NK-92 (cell line): ENCODE results near the gene EIF2S3.
"Not testable (repeated sequence)": the region's sequence is repeated elsewhere in the genome, so short reads cannot be mapped to it uniquely, and the experiment has no call there.

ENCODE experiments used
- DNase-seq: peaks from one replicate; lab custom pipeline; 2025; ENCODE audit not compliant: unreplicated experiment; lab: John Stamatoyannopoulos, UW

EIF2S3 gene

DNA sequence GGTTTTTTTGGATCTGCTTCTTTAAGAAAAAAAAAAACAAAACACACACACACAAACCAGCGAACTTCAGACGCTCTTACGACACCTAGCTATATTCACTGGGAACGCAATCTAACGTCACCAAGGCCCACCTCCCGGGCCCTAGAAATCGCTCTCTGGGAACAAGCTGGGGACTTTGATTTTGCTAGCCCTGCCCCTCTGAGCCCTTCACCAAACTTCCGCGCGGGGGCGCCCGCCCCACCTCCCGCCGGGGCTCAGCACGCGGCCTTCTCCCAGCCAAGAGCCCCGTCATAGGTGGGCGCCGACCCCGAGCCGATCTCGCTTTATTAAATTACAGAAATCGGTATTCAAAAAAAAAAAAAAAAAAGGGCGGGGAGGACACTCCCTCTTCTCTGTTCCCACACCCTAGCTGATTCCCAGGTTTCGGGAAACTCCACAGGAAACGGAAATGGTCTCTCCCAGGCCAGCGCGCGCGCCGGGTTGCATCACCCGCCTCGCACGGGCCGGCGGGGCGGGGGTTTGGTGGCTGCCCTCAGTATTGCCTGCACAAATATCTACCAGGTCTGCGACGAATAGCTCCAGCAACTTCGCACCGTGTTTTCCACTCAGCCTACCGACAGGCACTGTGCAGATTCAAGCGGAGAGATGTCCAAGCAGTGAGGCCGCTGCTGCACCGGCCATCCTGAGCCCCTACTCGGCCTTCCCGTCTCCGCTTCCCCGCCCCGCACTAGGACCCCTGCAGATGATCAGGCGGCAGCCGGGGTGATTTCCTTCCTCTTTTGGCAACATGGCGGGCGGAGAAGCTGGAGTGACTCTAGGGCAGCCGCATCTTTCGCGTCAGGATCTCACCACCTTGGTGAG lies at the start of gene EIF2S3:
Gene EIF2S3 (plus strand): TSS at position 775 of the 861 bp plus-strand sequence. CDS start 13 bp downstream, at position 788.
- peak; percentile 9 for DNase-seq

DNA sequence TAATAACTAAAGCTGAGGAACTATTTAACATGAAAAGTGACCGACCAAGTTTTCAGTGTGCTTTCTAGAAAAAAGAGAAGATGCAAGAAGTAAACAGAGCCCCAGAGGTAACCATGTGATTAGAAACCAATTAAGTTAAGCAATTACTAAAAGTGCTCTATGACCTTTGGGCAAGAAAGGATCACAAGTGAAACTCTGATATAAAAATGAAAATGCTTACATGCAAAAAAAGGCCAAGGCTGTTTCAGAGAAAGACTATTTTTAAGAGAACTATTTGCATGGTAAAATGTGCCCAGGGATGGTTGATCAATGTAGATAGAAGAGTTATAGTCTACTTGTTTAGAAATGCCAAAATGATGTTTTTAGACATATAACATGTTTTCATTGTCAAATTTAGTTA lies 49.7 kb upstream of the EIF2S3 start:
- no peak for DNase-seq

DNA sequence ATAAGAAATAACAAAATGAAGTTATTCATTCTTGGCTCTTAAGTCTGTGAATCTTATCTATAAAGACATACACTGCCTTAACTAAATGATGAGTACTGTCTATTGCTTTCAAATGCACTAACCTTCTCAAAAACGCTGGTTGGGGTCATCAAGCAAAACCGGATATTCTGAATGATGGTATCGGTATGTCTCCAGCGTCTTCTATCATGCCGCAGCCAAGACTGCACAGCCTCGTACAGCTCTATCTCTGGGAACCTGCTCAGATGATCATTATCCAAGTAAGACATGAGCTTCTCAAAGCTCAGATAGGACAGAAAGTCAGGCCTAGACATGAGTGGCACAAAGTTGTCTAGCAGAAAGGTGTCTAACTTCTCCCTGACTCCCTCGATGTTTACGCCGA lies 48.9 kb upstream of the EIF2S3 start:
- DNase-seq, result no peak

DNA sequence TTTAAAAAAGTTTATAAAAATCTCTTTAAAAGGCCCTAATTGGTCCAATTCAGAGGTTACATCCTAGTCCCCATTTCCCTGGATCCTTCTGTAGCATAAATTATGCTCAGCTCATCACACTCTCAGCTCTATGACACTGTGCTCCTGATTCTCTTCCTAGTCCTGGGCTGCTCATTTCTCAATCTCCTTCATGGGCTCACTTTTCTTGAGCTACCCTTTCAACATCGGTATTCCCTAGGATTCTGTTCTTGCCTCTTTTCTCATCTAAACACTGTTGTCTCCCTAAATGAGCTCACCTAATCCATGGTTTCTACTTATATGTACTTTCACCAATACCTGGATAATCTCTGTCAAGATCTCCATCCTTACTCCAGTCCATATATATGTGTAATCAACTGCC lies 42.5 kb upstream of the EIF2S3 start:
- no peak for DNase-seq

DNA sequence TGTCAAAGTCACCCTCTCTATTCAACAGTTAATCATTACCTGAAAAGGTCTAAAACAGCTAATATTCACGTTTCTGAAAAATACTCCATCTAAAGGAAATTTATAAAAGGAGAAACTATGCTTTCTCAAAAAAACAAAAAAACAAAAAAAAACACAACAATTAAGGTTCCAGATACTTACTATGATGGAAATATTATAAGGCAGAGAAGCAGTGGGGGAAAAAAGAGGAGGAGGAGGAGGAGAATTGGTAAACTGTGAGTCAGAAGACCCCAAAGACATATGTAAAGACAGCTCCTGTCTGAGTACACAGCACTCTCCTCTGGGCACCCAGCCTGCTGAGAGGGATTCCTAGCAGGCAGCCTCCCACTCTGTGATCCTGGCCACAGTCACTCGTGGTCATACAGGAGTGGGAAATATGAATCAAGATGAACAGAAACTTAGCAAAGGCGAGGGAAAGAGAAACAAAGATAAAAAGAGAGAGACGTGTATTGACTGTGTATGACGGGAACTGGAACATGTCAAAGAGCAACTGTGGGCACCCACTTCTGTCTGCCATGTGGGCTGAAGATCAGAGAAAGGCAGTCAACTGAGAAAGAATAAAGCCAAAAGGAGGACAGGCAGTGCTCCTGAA lies 40.3 kb upstream of the EIF2S3 start:
- DNase-seq, result no peak

DNA sequence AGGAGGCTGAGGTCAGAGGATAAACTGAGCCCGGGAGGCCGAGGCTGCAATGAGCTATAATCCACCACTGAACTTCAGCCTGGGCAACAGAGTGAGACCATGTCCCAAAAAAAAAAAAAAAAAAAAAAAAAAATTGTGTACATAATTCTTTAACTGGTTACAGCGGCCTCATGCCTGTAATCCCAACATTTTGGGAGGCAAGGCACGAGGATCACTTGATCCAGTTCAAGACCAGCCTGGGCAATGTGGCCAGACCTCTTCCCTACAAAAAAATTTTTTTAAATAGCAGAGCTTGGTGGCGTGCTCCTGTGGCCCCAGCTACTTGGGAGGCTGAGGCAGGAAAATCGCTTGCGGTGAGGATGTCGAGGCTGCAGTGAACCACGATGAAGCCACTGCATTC lies 37.1 kb upstream of the EIF2S3 start:
- DNase-seq, result no peak

DNA sequence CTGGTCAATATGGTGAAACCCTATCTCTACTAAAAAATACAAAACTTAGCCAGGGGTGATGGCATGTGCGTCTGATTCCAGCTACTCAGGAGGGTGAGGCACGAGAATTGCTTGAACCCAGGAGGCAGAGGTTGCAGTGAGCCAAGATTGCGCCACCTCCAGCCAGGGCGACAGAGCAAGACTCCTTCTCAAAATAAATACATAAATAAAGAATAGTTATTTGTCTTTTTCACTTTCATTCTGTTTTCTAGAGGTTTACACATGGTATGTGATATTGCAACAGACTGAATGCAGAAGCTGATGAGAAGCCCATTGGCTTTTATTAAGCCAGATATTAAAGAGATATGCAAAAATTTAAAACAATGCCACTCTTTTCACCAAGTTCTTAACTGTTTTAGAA lies 35.9 kb upstream of the EIF2S3 start:
- no peak for DNase-seq

DNA sequence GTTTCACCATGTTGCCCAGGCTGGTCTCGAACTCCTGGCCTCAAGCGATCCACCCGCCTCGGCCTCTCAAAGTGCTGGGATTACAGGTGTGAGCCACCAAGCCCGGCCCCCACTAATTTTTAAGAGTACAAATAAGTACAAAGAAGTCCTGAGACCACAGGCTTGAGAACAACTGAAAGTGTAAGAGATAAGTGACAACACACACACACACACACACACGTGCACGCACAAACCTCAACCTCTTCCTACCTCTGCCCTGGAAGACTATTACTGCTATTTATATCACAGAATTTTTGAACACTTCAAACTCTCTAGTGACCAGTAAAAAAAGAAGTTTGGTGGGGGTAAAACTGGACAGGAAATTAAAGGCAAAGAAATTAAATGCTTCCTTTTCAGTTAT lies 35.3 kb upstream of the EIF2S3 start:
- no peak for DNase-seq

DNA sequence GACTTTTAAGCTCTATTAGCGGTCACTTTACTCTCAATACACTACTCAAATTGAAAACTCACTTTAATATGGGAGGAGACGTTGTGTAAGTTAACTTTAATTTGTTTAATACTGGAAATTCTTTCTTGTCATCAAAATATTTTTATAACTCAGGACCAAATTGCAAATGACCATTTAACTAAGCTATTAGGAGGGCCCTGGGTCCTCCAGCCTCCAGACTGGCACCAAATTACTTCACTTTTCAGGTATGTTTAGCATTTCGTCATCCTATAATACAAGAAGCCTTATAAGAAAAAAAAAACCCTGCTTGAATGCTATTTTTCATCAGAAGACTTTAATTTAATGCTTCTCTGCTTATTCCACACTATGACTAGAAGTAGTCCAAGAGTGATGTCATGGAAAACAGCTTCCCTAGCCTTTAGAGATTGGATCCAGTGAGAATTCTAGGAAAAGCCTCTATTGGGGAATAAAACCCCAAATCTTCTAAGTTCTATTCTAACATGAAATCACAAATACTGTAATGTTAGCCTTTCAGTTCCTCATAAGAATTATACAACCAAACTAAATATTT lies 34.4 kb upstream of the EIF2S3 start:
- no peak for DNase-seq

DNA sequence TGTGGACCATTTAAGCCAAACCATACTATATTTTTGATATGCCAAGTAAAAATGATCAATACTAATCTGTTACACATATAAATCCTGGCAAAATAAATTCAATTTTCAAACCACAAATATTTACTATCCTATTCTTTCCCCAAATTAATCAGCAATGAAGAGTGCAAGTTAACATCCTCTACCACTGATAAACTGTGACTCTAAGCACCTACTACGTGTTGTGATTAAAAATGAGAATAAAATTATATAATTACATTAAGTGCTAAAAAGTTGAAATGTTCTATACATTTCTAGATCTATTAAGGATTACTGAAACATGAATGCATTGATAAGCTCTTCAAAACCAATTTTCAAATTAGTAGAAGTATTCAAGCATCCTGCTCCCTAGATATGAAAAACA lies 31.2 kb upstream of the EIF2S3 start:
- no peak for DNase-seq

DNA sequence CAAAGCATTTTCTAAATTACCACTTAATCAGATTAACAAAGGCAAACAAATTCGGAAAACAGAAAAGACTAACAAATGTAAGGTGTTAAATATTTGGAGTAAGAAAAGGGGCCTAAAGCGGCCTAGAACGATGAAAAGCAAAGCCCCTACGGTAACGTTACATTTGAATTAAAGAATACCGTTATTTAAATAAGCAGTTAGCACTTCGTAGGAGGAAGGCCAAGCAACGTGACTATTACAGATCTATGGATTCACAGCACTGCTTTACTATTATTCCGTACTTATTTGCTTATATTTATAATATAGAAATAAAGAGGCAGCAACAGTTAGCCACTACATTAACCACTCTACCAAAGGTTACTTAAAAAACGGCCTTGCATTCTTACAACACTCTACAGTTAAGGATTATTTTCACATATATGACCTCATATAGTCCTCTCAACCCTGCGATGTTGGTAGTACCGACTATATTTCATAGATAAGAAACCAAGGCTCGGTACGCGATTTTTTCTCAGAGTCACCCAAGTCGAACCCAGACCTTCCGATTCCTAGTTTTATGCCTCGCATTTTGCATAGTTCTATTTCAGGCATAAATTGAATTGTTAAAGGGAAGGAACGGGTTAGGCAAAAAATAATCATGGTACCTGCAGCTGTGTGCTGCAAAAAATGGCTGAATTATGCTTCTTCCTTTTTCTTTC lies 30.6 kb upstream of the EIF2S3 start:
- DNase-seq, result no peak

DNA sequence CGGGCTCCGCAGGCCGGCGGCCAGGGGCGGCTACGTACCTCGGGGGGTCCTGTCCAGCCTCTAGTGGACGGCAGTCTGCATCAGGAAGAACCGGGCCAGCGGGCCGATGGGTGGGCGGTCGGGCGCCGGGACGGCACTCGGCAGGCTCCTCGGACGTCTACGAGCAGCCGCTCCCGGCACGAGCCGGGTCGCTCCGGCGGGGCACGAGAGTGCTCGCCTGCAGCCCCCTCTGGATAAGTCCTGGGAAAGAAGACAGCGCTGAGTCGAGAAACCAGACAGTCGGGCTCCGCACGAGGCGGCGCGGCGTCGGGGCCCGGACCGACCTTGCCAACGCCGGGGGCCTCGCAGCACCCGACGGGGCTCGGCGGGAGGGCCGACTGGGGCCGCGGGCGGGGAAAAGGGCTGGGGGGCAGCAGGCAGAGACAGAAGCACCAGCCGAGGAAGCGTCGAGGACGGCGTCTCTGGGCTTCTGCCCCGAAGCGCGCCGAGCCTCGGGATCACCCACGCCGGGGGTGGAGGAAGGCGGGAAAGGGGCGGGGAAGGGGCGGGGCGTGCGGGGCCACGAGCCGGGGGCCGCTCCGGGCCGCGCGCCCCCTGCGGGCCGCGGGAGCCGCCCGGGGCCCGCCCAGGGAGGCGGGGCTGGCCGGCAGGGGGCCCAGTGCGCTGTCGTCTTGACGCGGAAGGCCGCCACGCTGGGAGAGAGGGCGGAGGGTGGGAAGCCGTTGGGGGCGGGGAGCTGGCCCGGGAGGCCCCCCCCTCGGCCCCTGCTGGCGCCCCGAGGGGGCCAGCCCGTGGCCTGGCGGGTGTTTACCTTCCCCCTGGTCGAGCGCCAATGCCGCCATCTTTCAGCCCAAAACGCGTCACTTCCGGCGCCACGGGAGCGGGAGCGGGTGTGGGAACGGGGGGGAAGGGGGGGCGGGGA lies 29.7 kb upstream of the EIF2S3 start:
- no peak for DNase-seq

DNA sequence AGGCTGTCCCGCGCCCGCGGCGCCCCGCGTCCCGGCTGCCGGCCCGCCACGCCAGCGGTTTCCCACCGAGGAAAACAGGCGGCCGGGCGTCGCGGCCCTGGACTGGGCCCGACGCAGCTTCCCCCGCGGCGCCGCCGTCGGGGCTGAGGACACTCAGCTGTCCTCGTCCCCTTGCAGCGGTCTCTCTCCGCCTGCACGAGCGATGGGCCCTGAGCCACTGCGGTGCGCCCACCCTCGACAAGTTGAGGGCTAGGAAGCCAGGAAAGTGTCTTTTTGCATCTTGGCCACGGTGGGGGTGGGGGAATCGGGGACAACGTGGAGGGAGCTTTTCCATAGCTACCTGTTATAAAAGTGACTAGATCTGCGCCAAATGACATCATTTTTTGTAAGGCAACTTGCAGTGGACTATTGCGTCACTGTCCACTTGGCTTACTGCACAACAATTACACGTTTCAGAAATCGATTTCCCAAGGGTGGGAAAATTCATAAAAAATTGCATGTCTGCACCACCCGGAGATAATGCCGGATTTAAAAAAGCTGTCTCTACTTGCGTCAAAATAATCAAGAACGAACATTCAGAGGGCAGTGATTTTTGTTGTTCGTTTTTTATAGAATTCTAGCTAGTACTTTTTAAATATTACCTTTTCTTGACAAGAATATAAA lies 28.9 kb upstream of the EIF2S3 start:
- no peak for DNase-seq

DNA sequence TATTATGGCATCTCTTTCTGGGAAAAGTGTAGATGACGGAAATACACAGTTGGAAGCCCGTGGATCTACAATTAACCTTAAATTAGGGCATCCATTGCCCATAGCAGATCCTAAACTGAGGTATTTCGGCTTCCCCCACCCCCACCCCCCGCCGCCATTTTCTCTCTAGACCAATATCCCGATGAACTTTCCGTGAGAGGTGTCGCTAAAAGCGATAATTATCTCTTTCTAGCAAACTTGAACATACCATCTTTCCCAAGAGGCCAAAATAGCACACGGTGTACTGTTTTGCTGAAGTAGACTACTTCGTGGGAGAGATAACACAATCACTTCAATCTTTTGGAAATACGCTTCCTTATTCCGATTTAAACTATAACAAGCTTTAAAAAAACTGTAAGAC lies 28.3 kb upstream of the EIF2S3 start:
- no peak for DNase-seq

DNA sequence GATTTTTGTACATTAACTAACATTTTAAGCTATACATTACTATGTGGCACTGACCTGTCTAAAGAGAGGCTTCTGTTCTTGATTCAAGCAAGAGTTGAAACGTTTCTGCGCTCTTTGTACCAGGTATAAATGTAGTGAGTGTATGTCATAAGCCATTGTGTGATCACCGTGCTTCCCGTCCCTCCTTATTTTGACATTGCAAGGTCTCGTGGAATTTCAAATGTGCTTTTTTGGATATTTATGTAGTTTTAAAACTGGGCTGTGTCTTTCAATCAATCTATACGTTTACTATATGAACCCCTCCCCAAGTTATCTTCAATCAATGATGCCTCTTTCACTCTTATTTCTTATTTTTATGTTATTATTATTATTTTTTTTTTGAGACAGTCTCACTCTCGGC lies 27.7 kb upstream of the EIF2S3 start, which contains the start of gene KLHL15:
Gene KLHL15 (minus strand): TSS at position 101 of the 400 bp plus-strand sequence. CDS start 20,493 bp downstream, outside the sequence.
- DNase-seq, result no peak

DNA sequence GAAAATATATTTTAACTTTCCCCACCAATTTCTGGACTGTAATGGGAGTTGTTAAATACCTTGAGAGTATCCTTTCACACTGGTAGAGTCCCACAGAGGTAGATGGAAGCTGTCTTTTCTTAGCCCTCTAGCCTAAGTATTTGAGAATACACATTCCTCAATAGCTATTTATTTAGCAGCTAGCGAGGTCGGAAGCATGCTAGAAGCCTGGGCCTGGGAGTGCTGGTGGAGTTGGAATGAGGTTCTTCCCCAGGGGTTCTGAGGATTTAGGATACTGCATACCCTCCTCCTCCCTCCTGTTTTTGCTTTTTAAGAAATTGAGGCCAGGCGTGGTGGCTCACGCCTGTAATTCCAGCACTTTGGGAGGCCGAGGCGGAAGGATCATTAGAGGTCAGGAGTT lies 26.8 kb upstream of the EIF2S3 start:
- DNase-seq, result no peak

DNA sequence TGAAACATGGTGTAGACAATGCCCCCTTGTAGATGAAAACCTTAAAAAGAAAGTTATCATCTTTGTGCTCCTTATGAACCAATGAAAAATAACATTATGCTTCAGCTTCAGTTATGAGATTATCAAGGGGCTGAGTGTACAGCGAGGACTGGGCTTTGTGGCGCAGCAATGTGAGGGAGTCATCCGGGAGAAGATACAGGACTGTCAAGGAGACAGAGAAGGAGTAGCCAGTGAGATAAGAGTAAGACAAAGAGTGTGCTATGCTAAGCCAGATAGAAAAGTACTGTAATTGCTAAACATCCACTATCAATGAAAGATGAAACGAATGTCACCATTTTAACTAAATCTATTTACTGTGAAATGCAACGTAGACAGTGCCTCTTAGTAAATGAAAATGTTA lies 24.2 kb upstream of the EIF2S3 start:
- DNase-seq, result no peak

DNA sequence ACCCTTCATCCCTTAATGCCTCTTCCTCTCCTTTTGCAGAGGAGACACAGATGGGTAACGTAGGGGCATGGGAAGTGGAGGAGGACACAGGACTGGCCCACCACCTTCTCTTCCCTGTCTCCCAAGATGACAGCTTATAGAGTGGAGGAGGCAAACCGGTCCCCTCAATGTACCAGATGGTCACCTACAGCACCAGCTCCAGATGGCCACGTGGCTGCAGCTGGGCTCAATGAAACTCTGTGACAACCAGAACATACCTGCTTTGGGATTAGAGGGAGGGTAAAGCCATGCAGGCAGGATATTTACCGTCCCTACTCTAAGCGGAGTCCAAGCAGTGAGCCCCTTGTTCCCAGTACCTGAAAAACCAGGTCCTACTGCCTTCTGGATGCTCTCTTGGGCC lies 20.3 kb upstream of the EIF2S3 start:
- no peak for DNase-seq

DNA sequence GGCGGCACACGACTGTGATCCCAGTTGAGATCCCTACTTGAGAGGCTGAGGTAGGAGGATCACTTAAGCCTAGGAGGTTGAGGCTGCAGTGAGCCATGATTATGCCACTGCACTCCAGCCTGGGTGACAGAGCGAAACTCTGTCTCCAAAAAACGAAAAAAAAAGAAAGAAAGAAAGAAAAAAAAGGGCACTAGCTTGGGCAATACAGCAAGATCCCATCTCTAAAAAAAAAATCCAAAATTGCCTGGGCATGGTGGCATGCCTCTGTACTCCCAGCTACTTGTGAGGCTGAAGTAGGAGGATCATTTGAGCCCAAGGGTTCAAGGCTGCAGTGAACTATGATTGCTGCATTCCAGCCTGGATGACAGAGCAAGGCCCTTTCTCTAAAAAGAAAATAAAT lies 17.0 kb upstream of the EIF2S3 start:
- no peak for DNase-seq

DNA sequence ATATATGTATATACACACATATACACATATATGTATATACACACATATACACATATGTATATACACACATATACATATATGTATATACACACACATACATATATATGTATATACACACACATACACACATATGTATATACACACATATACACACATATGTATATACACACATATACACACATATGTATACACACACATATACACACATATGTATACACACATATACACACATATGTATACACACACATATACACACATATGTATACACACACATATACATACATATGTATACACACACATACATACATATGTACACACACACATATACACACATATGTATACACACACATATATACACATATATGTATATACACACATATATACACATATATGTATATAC lies 8.7 kb upstream of the EIF2S3 start:
- DNase-seq, result not testable (repeated sequence)
